Activated naive CD4-positive, alpha-beta T cell (primary cell): Measurements from ENCODE around the gene MTHFSD.

ENCODE experiments used
- DNase-seq, 4 experiments: peaks; one replicate each; lab custom pipeline; 2025; lab: John Stamatoyannopoulos, UW

Gene MTHFSD

DNA sequence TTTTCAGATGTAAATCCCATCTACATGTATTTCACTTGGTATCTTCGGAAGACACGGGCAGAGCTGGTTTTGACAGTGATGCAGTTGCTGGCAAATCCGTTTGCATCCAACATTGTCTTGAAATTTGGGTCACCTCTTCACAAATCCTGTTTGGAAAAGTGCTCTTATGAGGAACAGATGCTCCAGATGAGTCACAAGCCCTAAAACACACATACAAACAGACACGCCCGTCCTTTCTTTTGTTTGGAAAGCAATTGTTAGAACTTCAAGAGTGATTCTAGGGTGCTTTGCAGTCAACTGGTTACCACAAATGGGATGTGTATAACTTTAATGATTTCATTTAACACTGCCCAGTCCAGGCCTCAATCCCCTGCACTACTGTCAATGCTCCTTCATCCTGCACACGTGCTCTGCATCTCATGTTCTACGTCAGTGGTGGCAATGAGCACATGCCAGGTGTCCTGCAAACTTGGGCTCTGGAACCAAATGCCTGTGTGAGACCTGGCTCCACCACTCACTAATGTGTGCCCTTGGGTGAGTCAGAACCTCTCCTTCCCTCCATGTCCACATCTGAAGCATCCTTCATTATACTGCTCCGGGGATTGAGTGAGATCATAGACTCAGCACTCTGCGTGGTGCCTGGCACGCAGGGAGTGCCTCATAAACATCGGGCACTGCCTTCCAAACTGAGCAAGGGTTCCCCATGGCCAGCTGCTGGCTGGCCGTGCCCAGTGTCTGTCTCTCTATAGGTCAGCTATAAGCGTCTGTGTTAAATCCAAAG is 64.0 kb downstream of the MTHFSD start:
- DNase-seq, result no peak

DNA sequence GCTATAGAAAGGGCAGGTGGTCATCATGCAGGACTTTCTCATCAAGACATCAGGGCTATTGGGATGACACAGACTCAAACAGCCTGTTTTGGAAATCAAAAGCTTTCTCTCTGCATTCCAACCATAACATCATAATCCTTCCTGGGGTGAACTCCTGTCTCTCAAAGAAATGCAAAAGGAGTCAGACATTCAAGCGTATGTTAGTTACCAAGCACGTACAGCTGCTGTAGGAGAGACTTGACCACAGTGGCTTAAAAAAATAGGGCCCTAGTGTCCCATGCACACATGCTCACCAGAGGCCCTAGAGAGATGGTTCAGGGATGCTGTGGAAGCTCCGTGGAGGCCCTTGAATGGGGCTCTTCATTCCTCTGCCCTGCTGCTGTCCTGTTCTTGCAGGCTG is 69.3 kb downstream of the MTHFSD start:
- no peak for DNase-seq

DNA sequence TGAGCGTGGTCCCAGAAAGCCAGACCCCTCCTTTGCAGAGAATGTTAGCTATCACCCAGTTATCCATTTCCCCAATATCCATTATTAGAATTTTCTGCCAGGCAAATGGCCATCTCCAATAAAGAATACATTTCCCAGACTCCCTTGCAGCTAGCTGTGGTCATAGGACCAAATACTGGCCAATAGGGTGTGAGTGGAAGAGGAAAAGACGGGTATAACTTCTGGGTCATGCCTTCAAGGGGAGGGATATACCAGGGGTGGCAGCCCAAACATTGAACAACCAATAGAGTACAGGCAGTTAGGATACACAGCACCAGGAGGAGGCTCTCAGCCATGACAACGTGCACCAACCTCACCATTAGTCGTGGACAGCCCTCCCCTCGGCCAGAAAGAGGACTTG is 70.8 kb downstream of the MTHFSD start:
- DNase-seq, result no peak

DNA sequence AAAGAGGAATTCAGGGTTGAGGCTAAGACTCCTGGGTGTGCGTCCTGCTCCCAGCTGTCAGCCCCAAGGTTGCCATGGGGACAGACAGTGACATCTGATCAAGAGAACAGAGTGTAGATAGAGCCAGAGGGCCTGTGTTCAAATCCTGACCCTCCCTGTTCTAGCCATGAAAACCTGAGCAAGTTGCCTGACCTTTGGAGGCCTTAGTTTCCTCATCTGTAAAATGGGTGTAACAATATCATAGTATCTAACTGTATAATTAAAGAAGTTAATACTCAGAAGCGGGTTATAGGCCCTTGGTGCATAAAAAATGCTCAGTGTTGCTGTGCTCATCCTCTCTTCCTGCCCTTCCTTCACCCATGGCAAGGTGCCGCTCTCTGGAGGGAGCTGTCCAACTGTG is 73.4 kb downstream of the MTHFSD start:
- DNase-seq, result no peak

DNA sequence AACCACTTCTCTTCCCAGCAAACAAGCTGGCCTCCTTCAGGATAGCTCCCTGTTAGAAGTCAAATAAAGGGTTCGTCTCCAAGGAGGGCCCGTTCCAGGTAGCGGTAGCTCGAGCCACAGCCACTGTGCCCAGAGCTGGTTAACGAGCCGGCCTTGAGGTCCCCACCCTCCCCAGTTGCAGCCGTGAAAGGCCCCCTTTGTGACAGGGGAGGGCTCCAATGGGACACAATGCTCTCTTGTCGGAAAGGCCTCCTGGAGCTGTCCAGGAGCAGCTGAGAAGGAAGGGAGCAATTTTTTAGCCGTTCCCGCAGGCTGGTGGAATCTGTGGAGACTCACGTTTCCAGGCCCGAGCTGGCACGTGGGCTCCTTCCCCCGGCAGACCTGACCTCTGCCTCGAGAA is 74.6 kb downstream of the MTHFSD start:
- no peak for DNase-seq
